ENCODE results near the gene APOF.
"Not testable (repeated sequence)": the region's sequence is repeated elsewhere in the genome, so short reads cannot be mapped to it uniquely, and the experiment has no call there.

APOF gene, protein sequence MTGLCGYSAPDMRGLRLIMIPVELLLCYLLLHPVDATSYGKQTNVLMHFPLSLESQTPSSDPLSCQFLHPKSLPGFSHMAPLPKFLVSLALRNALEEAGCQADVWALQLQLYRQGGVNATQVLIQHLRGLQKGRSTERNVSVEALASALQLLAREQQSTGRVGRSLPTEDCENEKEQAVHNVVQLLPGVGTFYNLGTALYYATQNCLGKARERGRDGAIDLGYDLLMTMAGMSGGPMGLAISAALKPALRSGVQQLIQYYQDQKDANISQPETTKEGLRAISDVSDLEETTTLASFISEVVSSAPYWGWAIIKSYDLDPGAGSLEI

DNA sequence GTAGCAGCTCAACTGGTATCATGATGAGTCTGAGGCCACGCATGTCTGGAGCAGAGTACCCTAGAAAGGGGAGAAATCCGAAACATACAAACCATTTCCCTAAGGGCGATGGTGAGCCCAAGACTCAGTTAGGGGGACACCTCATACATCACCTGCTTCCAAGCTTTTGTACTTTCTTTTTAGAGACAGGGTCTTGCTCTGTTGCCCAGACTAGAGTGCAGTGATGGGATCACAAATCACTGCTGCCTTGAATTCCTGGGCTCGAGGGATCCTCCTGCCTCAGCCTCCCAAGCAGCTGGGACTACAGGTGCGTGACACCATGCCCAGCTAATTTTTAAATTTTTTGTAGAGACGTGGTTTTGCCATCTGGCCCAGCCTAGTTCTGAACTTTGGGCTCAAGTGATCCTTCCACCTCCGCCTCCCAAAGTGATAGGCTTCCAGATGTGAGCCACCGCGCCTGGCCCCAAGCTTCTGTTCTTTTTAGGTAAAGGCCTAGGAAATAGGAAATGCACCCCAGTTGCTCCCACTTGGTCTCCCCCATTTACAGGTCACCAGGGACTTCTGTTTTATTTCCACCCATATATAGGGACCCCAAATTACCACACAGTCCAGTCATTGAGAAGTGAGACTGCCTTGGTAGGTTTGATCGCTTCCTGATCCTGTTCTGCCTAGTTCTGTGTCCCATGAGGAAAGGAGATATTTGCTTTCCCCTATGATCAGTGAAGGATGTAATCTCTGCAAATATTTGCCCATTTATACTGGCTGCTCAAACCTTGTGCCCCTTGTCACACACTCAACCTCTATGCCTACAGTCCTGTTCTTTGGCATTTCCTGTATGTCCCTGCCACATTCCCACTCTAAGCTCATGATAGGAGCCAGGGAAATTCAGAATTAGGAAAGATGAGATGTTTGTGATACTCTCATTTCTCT is at the start of gene APOF:
Gene APOF, minus strand, starts transcription at position 728 of the 930 bp plus-strand sequence. Its CDS starts 112 bp downstream, at position 616.
- DNase-seq: no peak

DNA sequence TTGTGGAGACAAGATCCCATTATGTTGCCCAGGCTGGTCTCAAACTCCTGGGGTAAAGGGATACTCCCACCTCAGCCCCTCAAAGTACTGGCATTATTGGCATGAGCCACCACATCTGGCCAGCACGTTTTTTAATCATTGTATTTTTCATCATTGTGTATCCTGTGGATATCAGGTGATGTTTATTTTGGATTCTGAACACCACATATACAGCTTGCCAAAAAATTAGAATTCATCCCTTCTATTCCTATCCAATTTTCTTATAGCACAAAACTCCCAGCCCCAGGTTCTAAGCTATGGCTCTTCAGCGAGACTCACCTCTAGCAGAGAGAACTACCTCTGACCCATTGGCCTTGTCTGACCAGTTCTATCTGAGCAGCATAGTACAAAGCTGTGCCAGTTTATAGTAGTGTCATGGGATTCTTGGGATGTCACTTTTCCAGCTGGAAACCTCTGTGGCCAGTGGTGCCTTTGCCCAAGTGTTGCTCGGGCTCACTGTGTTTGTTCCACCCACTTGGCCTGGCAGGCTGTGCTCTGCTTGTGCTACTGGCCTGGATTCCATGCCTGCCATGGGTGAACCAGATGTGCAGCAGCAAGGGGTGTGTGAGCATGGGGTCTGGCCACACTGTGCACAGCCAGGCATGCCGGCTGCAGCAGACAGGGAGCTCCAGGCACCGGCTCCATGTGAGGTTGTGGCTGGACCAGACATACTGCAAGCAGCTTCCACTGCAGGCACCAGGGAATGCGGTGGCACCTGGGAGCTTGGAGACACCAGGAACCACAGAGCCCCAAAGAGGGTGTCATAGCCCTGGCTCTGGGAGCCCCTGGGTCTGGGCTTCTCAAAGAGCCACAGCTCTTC is 49.4 kb upstream of the APOF start:
- DNase-seq: no peak

DNA sequence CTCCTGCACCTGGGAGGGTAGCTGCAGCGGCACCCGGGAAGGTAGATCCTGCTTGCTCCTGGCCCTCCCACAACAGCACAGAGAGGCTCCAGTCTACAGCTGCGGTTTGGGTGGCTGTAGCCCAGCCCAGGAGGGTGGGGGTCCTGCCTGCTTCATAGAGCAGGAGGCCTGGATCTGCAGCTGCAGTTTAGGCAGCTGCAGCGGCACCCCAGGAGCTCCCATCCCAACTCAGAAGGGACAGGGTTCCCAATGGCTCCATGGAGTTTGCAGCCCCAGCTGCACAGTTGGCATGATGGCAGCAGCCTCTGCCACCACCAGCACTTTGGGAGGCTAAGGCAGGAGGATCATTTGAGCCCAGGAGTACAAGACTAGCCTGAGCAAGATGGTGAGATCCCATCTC is 48.1 kb upstream of the APOF start:
- DNase-seq: no peak

DNA sequence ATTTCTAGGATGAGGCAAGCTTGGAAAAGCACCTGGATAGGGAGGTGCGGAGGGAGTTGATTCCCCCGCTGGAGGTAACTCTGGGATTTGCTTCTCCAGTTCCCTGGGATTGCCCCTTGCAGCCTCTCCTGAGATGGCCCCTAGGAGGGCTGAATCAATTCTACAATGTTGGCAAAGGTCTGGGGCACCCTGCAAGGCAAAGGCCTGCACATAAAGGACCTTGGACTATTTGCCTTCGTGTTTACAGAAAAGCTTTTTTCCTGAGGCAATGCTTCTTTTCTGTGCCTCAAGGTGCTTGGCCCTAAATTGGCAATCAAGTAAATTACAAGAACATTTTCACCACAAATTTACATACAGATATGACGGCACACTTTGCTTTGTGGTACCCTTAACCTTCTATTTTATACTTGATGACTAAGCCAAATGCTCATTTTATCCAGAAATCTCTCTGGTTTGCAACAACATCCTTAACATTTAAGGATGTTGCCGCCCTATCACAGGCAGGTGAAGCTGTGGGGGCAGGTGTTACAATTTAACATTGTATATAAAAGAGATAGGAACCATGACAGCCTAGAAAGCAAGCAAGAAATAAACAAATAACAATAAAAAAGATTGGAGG is 46.3 kb upstream of the APOF start:
- no peak for DNase-seq

DNA sequence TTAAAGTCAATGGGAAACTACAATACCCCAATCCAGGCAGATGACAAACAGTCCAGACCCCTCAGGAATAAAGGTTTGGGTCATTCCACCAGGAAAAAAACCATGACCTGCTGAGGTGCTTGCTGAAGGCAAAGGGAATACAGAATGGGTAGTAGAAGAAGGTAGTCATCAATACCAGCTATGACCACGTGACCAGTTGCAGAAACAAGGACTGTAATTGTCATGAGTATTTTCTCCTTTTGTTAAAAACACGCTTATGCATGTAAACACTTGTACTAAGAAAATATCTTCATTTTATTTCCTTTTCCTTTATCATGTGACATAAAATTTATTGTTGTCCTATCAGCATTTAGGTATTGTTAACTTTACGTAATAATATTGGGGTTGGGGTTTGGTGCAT is 41.6 kb upstream of the APOF start:
- not testable (repeated sequence) for DNase-seq

DNA sequence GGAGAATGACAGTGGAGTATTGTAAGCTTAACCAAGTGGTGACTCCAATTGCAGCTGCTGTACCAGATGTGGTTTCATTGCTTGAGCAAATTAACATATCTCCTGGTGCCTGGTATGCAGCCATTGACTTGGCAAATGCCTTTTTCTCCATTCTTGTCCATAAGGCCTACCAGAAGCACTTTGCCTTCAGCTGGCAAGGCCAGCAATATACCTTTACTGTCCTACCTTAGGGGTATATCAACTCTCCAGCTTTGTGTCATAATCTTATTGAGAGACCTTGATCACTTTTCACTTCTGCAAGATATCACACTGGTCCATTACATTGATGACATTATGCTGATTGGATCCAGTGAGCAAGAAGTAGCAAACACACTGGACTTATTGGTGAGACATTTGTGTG is 39.0 kb upstream of the APOF start:
- not testable (repeated sequence) for DNase-seq

DNA sequence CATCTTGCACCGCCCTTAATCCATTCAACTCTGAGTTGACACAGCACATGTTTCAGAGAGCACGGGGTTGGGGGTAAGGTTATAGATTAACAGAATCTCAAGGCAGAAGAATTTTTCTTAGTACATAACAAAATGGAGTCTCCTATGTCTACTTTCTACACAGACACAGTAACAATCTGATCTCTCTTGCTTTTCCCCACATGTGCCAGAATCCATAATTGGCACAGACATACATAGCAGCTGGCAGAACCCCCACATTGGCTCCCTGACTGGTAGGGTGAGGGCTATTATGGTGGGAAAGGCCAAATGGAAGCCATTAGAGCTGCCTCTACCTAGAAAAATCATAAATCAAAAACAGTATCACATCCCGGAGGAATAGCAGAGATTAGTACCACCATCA is 38.5 kb upstream of the APOF start:
- DNase-seq: not testable (repeated sequence)

DNA sequence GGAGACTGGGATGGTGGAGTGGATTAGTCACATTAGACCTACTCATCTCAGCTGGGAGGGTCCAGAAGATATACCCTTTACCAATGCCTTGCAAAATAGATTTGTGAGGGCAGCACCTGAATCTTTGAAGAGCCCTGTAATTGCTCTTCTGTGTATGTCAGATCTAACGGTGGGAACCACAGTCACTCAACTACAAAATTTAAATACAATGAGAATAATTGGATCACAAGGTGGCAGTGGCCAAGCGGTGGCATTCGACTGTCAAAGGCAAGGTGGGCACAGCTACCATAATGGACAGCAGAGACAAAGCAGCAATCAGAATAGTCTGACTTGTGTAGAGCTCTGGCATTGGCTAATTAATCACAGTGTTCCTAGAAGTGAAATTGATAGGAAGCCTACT is 36.8 kb upstream of the APOF start:
- not testable (repeated sequence) for DNase-seq

DNA sequence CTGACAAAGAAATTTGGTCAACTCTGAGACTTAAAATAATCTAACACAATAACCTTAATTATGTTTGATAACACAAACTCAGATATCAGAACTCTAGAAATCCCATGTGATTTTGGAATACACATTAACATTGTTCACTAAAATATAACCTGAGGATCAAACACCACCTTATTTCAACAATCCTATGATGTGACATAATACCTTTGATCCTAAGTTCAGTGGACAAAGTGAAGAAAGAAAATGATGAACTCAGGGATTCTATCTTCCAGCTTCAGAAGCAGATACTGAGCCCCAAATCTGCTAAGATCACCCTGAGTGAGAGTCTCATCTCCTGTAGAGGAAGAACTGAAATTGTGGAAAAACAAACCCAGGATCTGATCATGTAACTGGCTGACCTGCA is 35.7 kb upstream of the APOF start:
- no peak for DNase-seq

DNA sequence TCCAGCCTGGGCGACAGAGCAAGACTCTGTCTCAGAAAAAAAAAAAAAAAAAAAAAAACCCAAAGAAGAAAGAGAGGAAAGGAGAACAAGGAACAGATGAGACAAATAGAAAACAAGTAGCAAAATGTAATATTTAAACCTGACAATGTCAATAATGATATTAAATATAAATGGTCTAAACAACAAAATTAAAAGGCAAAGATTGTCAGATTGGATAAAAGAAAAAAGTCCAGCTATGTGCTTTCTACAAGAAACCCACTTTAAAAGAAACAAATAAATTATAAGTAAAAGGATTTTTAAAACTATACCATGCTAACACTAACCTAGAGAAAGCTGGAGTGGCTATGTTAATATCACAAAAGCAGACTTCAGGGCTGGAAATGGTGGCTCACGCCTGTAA is 29.7 kb upstream of the APOF start:
- no peak for DNase-seq

DNA sequence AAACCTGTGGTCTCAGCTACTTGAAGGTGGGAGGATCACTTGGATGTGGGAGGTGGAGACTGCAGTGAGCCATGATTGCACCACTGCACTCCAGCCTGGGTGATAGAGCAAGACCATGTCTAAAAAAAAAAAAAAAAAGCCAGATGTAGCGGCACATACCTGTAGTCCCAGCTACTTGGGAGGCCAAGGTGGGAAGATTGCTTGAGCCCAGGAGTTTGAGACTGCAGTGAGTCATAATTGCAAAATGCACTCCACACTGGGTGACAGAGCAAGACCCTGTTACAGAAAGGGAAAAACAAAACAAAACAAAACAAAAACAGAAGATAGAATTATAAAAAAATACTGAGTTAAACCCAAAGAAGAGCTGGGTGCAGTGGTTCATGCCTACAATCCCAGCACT is 29.1 kb upstream of the APOF start:
- no peak for DNase-seq

DNA sequence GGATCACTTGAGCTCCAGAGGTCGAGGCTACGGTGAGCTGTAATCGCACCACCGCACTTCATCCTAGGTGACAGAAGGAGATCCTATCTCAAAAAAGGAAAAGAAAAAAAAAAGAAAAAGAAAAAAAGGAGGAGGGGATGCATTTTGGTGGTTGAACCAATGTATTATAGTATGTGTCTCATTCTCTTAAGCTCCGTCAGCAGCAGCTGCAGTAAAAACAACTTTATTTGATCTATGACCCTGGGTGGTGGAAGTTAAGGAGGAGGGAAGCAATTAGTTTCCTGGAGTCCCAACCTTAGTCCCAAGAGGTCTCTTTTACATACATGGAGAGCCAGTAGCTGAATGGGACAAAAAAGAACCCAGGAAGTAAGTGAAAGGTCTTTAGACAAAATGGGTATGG is 26.8 kb upstream of the APOF start:
- DNase-seq: no peak

DNA sequence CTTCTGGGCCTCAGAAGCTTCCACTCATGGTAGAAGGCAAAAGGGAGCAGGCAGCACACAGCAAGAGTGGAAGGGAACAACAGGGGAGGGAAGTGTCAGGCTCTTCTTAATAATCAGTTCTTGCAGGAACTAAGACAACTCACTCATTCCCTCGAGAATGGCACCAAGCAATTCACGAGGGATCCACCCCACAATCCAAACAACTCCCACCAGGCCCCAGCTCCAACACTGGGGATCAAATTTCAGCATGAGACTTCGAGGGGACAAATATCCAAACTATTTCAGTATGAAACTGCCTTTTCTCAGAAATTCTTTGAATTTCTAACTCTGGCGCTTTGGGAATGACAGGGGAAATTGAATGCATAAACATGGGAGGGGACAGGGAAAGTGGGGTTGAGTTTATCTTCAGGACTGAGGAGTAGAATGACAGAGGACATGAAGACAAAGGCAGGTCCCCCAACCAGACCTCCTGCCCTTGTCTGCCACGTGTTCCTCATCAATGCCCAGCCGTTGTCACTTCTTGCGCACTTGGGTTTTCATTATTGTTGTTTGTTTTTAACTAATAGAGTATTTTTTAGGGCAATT is 24.6 kb upstream of the APOF start:
- DNase-seq: no peak

DNA sequence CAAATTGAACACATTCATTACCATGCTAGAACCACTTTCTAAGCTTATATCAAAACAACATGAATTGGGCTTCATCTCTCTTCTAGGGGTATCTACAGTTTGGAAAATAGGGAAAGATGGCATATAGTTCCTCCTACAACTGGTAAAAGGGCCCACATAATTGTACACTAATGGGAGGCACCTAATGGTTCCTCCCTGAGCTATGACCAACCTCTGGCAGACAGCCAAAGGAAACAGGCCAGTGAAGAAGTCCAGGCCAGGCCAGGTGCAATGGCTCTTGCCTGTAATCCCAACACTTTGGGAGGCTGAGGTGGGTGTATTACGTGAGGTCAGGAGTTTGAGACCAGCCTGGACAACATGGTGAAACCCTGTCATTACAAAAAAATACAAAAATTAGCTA is 23.2 kb upstream of the APOF start:
- DNase-seq: no peak

DNA sequence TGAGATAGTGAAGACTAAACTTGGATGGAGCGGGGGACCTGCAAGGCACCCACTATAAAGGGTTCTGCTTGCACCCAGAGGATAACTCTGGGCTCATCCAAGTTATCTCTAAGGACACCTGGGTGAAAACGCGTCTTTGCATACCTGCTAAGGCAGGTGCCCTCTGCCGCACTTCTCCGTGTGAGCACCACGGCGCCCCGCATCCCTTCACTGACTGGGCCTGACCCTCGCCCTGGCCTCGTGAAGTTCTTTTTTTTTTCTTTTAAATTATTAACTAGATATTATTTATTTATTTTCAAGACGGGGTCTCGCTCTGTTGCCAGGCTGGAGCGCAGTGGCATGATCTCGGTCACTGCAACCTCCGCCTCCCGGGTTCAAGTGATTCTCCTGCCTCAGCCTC is 20.0 kb upstream of the APOF start:
- DNase-seq: no peak

DNA sequence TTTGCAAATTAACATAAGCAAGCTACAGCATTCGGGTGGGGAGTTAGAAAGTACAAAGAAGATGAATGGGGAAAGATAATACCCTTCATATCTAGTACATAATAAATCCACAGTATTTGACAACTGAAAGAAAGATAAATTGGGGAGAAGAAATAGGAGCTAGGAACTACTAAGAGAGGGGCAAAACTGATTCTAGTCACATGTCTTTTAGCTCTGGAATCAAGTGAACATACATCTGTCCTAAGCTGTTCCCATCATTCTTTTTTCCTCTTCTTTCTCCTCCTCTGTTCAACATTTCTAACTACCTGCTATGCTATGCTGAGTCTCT is 15.3 kb upstream of the APOF start:
- no peak for DNase-seq

DNA sequence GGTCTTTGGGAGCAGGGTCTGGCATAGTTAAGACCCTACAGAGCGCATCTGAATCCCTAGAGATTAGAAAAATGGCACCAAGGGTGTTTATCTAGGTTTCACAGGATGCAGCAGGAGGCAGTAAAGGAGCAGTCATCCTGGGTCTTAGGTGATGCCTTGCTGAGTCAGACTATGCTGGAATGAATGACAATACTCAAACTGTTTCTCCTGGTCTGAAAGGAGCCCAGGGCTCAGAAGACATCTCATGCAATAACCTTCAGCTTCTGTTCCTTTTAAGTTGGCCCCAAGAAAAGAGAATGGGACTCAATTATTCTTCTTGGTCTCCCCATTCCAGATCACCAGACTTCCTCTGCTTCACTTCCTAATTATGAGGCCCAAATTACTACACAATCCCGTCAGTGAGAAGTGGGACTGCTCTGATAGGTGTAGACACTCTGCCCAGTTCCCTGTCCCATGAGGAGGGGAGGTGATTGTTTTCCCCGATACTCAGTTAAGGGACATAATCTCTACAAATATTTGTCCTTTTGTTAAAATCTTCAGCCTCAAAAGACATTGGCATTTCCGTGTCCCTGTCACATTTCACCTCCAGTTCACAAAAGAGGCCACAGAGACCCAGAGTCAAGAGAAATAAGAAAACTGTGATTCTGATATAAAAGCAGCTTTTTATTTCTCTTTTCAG is 14.8 kb upstream of the APOF start:
- DNase-seq: no peak

DNA sequence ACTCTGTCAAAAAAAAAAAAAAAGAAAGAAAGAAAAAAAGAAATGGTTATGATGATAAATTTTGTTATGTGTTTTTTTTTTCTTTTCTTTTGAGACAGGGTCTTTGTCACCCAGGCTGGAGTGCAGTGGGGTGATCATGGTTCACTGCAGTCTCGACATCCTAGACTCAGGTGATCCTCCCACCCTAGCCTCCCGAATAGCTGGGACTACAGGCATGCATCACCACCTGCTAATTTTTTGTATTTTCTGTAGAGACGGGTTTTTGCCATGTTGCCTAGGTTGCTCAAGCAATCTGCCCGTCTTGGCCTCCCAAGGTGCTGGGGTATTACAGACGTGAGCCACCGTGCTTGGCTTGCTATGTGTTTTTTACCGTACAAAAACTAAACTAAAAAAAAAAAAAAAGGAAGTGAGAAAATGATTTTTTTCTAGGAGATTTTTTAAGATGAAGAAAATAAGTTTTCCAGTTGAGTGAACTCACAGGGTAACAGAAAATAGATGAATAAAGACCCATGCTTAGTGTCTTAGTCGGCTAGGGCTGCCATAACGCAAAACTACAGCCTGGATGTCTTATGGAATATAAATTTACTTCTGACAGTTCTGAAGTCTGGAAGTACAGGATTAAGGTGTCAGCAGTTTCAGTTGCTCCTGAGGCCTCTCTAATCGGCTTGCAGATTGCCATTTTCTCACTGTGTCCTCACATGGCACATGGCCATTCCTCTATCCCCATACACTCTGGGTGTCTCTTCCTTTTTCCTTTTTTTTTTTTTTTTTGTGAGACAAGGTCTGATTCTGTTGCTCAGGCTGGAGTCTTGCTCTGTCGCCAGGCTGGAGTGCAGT is 13.2 kb upstream of the APOF start:
- DNase-seq: no peak

DNA sequence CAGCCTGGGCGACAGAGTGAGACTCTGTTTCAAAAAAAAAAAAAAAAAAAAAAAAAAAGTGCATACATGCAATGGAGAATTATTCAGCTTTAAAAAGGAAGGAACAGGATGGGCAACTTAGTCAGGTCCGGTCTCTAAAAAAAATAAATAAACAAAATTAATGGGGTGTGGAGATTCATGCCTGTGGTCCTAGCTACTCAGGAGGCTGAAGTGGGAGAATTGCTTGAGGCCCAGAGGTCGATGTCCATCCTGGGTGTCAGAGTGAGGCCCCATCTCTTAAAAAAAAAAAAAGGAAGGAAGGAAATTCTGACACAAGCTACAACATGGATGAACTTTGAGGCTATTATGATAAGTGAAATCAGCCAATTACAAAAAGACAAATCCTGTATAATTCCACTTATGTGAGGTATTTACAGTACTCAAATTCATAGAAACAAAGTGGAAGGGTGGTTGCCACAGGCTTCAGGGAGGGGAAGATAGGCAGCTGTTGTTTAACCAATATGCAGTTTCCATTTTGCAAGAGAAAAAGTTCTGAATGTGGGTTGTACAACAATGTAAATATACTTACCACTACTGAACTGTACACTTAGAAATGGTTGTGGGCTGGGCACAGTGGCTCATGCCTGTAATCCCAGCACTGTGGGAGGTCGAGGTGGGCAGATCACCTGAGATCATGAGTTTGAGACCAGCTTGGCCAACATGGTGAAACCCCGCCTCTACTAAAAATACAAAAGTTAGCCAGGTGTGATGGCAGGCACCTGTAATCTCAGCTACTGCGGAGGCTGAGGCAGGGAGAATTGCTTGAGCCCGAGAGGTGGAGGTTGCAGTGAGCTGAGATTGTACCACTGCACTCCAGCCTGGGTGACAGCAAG is 12.3 kb upstream of the APOF start:
- no peak for DNase-seq

DNA sequence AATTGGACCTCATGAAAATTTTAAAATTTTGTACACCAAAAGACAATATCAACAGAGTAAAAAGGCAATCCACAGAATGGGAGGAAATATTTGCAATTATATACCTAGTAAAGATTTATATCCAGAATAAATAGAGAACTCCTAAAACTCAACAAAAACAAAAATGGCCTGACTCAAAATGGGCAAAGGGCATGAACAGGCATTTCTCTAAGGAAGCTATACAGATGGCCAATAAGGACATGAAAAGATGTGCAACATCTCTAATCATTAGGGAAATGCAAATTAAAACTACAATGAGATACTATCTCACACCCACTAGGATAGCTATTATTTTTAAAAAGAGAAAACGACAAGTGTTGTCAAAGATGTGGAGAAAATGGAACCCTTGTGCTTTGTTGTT is 10.9 kb upstream of the APOF start:
- no peak for DNase-seq

Measured in stimulated activated CD8-positive, alpha-beta memory T cell treated with anti-CD3 and anti-CD28 coated beads, Interleukin-4, amount 100 ng/mL, for 48 hours (primary cell).